ENCODE measurements around the gene CTBP2. TPM values are rescaled to one million over a fixed set of nuclear protein-coding genes. Genes with fewer than 3 reads are reported as not detected.
"Not testable (repeated sequence)": the region's sequence is repeated elsewhere in the genome, so short reads cannot be mapped to it uniquely, and the experiment has no call there.

The CTBP2 gene
- total RNA-seq, 2 experiments from 2014 or later = 0.29 to 0.40 TPM

- ATAC-seq (no peak), DNase-seq (no peak)
- H3K27ac Mint-ChIP-seq = no peak overlapping the region
- no peaks in the 10 kb centered on the region for H3K9me3 Mint-ChIP-seq (ENCODE audit: insufficient read depth)
- H3K36me3 Mint-ChIP-seq (ENCODE audit: low read depth) = no peaks in the 10 kb centered on the region
- ChIA-PET CTCF (no interaction called here), POLR2A (no interaction called here)
- H3K27me3 Mint-ChIP-seq (ENCODE audit: low read depth) = peaks cover 8% of the 10 kb centered on the region
- no peaks in the 10 kb centered on the region for H3K4me1 Mint-ChIP-seq (ENCODE audit: low read depth)
- no peak overlapping the region for H3K4me3 Mint-ChIP-seq
These were observed 15.4 kb upstream of the CTBP2 start for GRCh38 chr10:125175807-125176206.

GRCh38 chr10:125174360-125174759 lies 14.0 kb upstream of the CTBP2 start:
- CTCF ChIA-PET = no interaction called here
- peaks cover 6% of the 10 kb centered on the region for H3K27me3 Mint-ChIP-seq (ENCODE audit: low read depth)

GRCh38 chr10:125172694-125173093 lies 12.3 kb upstream of the CTBP2 start:
- DNase-seq (no peak), ATAC-seq (no peak)
- Mint-ChIP-seq H3K4me3 (no peak overlapping the region), H3K27me3 (ENCODE audit: low read depth) (peaks cover 6% of the 10 kb centered on the region), H3K4me1 (ENCODE audit: low read depth) (no peaks in the 10 kb centered on the region), H3K9me3 (ENCODE audit: insufficient read depth) (no peaks in the 10 kb centered on the region), H3K36me3 (ENCODE audit: low read depth) (no peaks in the 10 kb centered on the region), H3K27ac (no peak overlapping the region)
- ChIA-PET CTCF (no interaction called here), POLR2A (no interaction called here)

More at GRCh38 chr10:125174360-125174759, 14.0 kb upstream of the CTBP2 start:
- no peak overlapping the region for H3K4me3 Mint-ChIP-seq
- no peak overlapping the region for H3K27ac Mint-ChIP-seq
- ATAC-seq (no peak), DNase-seq (no peak)
- no peaks in the 10 kb centered on the region for H3K9me3 Mint-ChIP-seq (ENCODE audit: insufficient read depth)
- POLR2A ChIA-PET = no interaction called here
- no peaks in the 10 kb centered on the region for H3K36me3 Mint-ChIP-seq (ENCODE audit: low read depth)
- H3K4me1 Mint-ChIP-seq (ENCODE audit: low read depth) = no peaks in the 10 kb centered on the region

GRCh38 chr10:125171402-125172306 lies 11.3 kb upstream of the CTBP2 start:
- ChIA-PET POLR2A (no interaction called here), CTCF (no interaction called here)
- Mint-ChIP-seq H3K36me3 (ENCODE audit: low read depth) (no peaks in the 10 kb centered on the region), H3K27me3 (ENCODE audit: low read depth) (peaks cover 9% of the 10 kb centered on the region), H3K4me3 (no peak overlapping the region), H3K9me3 (ENCODE audit: insufficient read depth) (no peaks in the 10 kb centered on the region), H3K27ac (no peak overlapping the region), H3K4me1 (ENCODE audit: low read depth) (no peaks in the 10 kb centered on the region)
- no peak for DNase-seq
- ATAC-seq = no peak

- ATAC-seq (no peak), DNase-seq (no peak)
- H3K27me3 Mint-ChIP-seq (ENCODE audit: low read depth) = peaks cover 9% of the 10 kb centered on the region
- CTCF ChIA-PET = no interaction called here
- POLR2A ChIA-PET = no interaction called here
- no peaks in the 10 kb centered on the region for H3K36me3 Mint-ChIP-seq (ENCODE audit: low read depth)
- no peaks in the 10 kb centered on the region for H3K9me3 Mint-ChIP-seq (ENCODE audit: insufficient read depth)
- H3K4me3 Mint-ChIP-seq = no peak overlapping the region
- no peaks in the 10 kb centered on the region for H3K4me1 Mint-ChIP-seq (ENCODE audit: low read depth)
- H3K27ac Mint-ChIP-seq = no peak overlapping the region
These were observed 9.6 kb upstream of the CTBP2 start for GRCh38 chr10:125169915-125170314.

GRCh38 chr10:125169279-125169678 lies 8.9 kb upstream of the CTBP2 start:
- H3K4me3 Mint-ChIP-seq = no peak overlapping the region
- DNase-seq (no peak), ATAC-seq (no peak)
- no peaks in the 10 kb centered on the region for H3K36me3 Mint-ChIP-seq (ENCODE audit: low read depth)
- H3K9me3 Mint-ChIP-seq (ENCODE audit: insufficient read depth) = no peaks in the 10 kb centered on the region
- POLR2A ChIA-PET = no interaction called here
- no peak overlapping the region for H3K27ac Mint-ChIP-seq
- no peaks in the 10 kb centered on the region for H3K4me1 Mint-ChIP-seq (ENCODE audit: low read depth)
- CTCF ChIA-PET = no interaction called here
- peaks cover 14% of the 10 kb centered on the region for H3K27me3 Mint-ChIP-seq (ENCODE audit: low read depth)

- H3K4me1 Mint-ChIP-seq (ENCODE audit: low read depth) = no peaks in the 10 kb centered on the region
- no peaks in the 10 kb centered on the region for H3K9me3 Mint-ChIP-seq (ENCODE audit: insufficient read depth)
- ChIA-PET POLR2A (no interaction called here), CTCF (no interaction called here)
- H3K36me3 Mint-ChIP-seq (ENCODE audit: low read depth) = no peaks in the 10 kb centered on the region
- no peak for DNase-seq
- H3K4me3 Mint-ChIP-seq = no peak overlapping the region
- no peak overlapping the region for H3K27ac Mint-ChIP-seq
- H3K27me3 Mint-ChIP-seq (ENCODE audit: low read depth) = peaks cover 16% of the 10 kb centered on the region
- no peak for ATAC-seq
These were observed 6.3 kb upstream of the CTBP2 start for GRCh38 chr10:125166658-125167057.

- Mint-ChIP-seq H3K4me1 (ENCODE audit: low read depth) (peaks cover 3% of the 10 kb centered on the region), H3K36me3 (ENCODE audit: low read depth) (no peaks in the 10 kb centered on the region), H3K9me3 (ENCODE audit: insufficient read depth) (no peaks in the 10 kb centered on the region), H3K27ac (no peak overlapping the region), H3K4me3 (no peak overlapping the region), H3K27me3 (ENCODE audit: low read depth) (peaks cover 19% of the 10 kb centered on the region)
- ChIA-PET CTCF (no interaction called here), POLR2A (no interaction called here)
- no peak for ATAC-seq
- DNase-seq = no peak
These were observed 5.5 kb upstream of the CTBP2 start for GRCh38 chr10:125165584-125166573.

GRCh38 chr10:125164421-125164820 lies 4.1 kb upstream of the CTBP2 start:
- Mint-ChIP-seq H3K9me3 (ENCODE audit: insufficient read depth) (no peaks in the 10 kb centered on the region), H3K27me3 (ENCODE audit: low read depth) (peaks cover 21% of the 10 kb centered on the region)
- CTCF ChIA-PET = no interaction called here

GRCh38 chr10:125163803-125164202 lies 3.4 kb upstream of the CTBP2 start:
- Mint-ChIP-seq H3K27ac (no peak overlapping the region), H3K4me3 (no peak overlapping the region), H3K4me1 (ENCODE audit: low read depth) (peaks cover 3% of the 10 kb centered on the region), H3K9me3 (ENCODE audit: insufficient read depth) (no peaks in the 10 kb centered on the region), H3K27me3 (ENCODE audit: low read depth) (peaks cover 21% of the 10 kb centered on the region), H3K36me3 (ENCODE audit: low read depth) (no peaks in the 10 kb centered on the region)
- ATAC-seq = no peak
- POLR2A ChIA-PET = no interaction called here
- no peak for DNase-seq
- CTCF ChIA-PET = no interaction called here

More at GRCh38 chr10:125164421-125164820, 4.1 kb upstream of the CTBP2 start:
- no peaks in the 10 kb centered on the region for H3K36me3 Mint-ChIP-seq (ENCODE audit: low read depth)
- ATAC-seq (no peak), DNase-seq (no peak)
- no peak overlapping the region for H3K27ac Mint-ChIP-seq
- peaks cover 3% of the 10 kb centered on the region for H3K4me1 Mint-ChIP-seq (ENCODE audit: low read depth)
- H3K4me3 Mint-ChIP-seq = no peak overlapping the region
- POLR2A ChIA-PET = no interaction called here

- DNase-seq; H3K36me3 Mint-ChIP-seq (ENCODE audit: low read depth); H3K27ac Mint-ChIP-seq; POLR2A ChIA-PET; H3K9me3 Mint-ChIP-seq (ENCODE audit: insufficient read depth); ATAC-seq; H3K4me3 Mint-ChIP-seq; H3K4me1 Mint-ChIP-seq (ENCODE audit: low read depth): not testable (repeated sequence)
- peaks cover 24% of the 10 kb centered on the region for H3K27me3 Mint-ChIP-seq (ENCODE audit: low read depth)
- CTCF ChIA-PET = interaction anchor here (0.6 kb wide), 1 partner anchor 52 kb away, joined by 3 read pairs; no protein-coding TSS in a partner anchor
These were observed 2.9 kb upstream of the CTBP2 start for GRCh38 chr10:125163312-125163711.
